Left ventricle myocardium inferior (tissue), 1 donor: ENCODE results near the gene LDAH. TPM values are rescaled to one million over a fixed set of nuclear protein-coding genes. Genes with fewer than 3 reads are reported as not detected.

Experiments used
- DNase-seq: peaks from one replicate; pipeline ENCODE4 v3.0.0-alpha.2; 2020
- H3K27ac ChIP-seq: fragments of 200-600 bp; replicated peaks from 2 replicates; pipeline ENCODE4 v1.8.0; 2021
- H3K27me3 ChIP-seq: fragments of 200-600 bp; 2 replicates; pipeline ENCODE4 v1.8.0; 2021; ENCODE audit warnings: low read depth
- H3K36me3 ChIP-seq: fragments of 200-600 bp; 2 replicates; pipeline ENCODE4 v1.8.0; 2021
- H3K4me1 ChIP-seq: fragments of 200-600 bp; 2 replicates; pipeline ENCODE4 v1.8.0; 2021
- H3K4me3 ChIP-seq: fragments of 200-600 bp; 2 replicates; pipeline ENCODE4 v1.8.0; 2021; ENCODE audit warnings: mild to moderate bottlenecking, moderate library complexity
- H3K9me3 ChIP-seq: fragments of 200-600 bp; replicated peaks from 2 replicates; pipeline ENCODE4 v1.8.0; 2021
- intact Hi-C: fragments of 100-400 bp; cut with micrococcal nuclease; formaldehyde crosslinking; loops from one replicate; pipeline ENCODE4 v1.11.0; 2022
- total RNA-seq: library from RNA; stranded (reverse); fragmentation: NEBNext Ultra II Directional; extraction: Animal tissue kit (Norgen Biotek cat#: 25700); gene quantifications from one replicate; pipeline ENCODE4 v1.2.1, GENCODE V29; 2021
- TF ChIP-seq, protein P1 (sequence below): fragments of 200-600 bp; IDR thresholded peaks from 2 replicates; pipeline ENCODE4 v1.8.0; 2021; ENCODE audit warnings: antibody characterized with exemption, mild to moderate bottlenecking, borderline replicate concordance
- donor health status: DM: no; HTN: yes; CAD: no; lungs with severe emphysema.

The LDAH gene
- total RNA-seq, 1 donor from 2014 or later, result 8.5 TPM

DNA sequence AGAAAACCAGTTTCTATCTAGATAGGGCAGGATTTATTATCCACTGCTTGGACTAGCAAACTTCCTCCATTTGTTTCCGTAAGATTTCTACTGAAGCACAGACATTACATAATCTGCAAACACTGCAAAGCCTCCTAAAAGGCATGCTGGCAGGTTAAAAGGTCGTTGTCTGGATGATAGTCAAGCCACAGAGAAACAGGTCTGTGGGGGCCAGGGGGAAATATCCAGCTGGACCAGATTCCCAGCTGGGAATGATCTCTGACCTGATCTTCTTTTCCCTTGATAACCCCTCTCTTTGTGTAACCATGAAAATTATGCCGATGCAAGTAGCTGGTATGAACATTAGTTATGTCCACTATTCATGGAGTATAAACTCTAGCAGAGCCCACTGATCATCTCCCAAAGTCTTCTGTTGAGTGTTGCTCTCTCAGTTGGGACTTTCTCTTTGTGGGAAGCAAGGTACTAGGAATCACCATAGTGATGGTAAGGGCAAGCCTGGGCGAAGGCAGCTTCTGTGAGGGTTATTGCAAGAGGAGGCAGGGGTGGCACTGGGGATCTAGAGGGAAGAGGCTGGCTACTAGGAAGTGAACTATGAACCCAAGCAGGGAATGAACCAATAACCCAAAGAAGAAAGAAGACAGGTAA is 94.7 kb downstream of the LDAH start:
- no peak overlapping the region for H3K4me3 ChIP-seq
- DNase-seq, result no peak
- no peaks in the 10 kb centered on the region for H3K27me3 ChIP-seq
- peaks cover 3% of the 10 kb centered on the region for H3K4me1 ChIP-seq
- H3K36me3 ChIP-seq, result no peaks in the 10 kb centered on the region
- intact Hi-C loops, result no loop called here
- TF ChIP-seq, protein P1, sequence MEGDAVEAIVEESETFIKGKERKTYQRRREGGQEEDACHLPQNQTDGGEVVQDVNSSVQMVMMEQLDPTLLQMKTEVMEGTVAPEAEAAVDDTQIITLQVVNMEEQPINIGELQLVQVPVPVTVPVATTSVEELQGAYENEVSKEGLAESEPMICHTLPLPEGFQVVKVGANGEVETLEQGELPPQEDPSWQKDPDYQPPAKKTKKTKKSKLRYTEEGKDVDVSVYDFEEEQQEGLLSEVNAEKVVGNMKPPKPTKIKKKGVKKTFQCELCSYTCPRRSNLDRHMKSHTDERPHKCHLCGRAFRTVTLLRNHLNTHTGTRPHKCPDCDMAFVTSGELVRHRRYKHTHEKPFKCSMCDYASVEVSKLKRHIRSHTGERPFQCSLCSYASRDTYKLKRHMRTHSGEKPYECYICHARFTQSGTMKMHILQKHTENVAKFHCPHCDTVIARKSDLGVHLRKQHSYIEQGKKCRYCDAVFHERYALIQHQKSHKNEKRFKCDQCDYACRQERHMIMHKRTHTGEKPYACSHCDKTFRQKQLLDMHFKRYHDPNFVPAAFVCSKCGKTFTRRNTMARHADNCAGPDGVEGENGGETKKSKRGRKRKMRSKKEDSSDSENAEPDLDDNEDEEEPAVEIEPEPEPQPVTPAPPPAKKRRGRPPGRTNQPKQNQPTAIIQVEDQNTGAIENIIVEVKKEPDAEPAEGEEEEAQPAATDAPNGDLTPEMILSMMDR, result no peak
- no peak overlapping the region for H3K27ac ChIP-seq
- H3K9me3 ChIP-seq, result no peaks in the 10 kb centered on the region

DNA sequence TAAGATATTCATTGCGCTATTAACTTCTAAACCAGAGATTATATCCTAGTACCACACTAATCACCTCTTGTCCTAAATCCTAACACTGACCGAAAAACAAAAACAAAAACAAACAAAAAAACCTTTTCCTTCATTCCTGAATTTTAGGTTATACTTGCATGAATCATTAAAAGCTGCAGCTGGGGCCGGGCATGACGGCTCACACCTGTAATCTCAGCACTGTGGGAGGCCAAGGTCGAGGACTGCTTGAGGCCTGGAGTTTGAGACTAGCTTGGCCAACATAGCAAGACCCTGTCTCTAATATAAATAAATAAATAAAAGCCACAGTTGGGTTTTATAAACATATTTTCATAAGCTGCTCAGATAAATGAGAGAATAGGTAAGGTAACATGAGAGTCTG is 96.0 kb downstream of the LDAH start:
- Histone ChIP-seq H3K4me1 (peaks cover 6% of the 10 kb centered on the region), H3K36me3 (no peaks in the 10 kb centered on the region), H3K4me3 (no peak overlapping the region), H3K27ac (no peak overlapping the region), H3K27me3 (no peaks in the 10 kb centered on the region), H3K9me3 (no peaks in the 10 kb centered on the region)
- no peak for DNase-seq
- TF ChIP-seq, protein P1, result no peak
- intact Hi-C loops, result no loop called here

DNA sequence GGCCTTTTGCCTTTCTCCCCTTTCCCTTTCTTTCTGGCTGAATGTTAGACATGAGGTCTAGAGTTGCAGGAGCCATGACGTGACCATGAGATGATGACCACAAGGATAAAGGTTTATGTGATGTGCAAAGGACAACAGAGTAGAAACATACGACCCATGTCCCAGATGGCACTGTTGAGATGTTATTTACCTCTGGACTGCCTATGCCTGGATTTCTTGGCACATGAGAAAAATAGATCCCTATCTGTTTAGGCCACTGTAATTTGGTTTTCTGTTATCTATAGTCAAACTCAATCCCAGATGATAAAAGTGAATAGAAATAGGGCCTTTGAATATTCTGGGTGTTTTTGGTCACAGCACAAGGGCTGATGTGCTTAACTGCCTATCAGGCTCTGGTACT is 97.1 kb downstream of the LDAH start:
- no peak for DNase-seq
- H3K36me3 ChIP-seq, result no peaks in the 10 kb centered on the region
- H3K4me1 ChIP-seq, result peaks cover 6% of the 10 kb centered on the region
- TF ChIP-seq, protein P1, result no peak
- H3K4me3 ChIP-seq, result no peak overlapping the region
- H3K27ac ChIP-seq, result no peak overlapping the region
- no peaks in the 10 kb centered on the region for H3K27me3 ChIP-seq
- intact Hi-C loops, result no loop called here
- H3K9me3 ChIP-seq, result no peaks in the 10 kb centered on the region

DNA sequence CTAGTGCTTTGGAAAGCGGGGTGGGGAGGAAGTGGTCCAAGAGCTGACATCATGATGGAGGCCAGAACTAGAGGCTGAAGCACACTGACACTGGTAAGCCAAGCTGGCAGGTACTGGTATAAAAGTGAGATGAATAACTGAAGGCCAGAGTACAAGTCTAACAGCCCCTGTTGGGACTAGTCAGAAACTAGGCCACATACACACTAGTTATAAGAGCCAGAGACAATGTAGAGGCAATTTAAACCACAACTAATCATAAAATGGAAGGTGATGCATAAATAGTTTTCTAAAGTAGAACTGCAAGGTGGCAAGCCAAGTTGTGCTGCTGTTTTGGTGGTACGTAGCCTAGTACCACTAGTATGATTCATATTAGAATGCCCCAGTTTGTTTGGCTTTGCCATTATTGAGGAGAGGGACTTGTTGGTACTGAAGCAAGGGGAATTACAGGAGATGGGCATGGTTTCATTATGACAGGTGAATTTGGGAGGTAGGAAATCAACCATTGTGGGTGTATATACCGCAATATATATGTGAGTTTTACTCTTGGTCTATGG is 98.3 kb downstream of the LDAH start:
- intact Hi-C loops, result no loop called here
- Histone ChIP-seq H3K27me3 (no peaks in the 10 kb centered on the region), H3K36me3 (no peaks in the 10 kb centered on the region), H3K27ac (no peak overlapping the region), H3K4me3 (no peak overlapping the region), H3K9me3 (peaks cover 11% of the 10 kb centered on the region), H3K4me1 (peaks cover 6% of the 10 kb centered on the region)
- TF ChIP-seq, protein P1, result no peak
- no peak for DNase-seq

DNA sequence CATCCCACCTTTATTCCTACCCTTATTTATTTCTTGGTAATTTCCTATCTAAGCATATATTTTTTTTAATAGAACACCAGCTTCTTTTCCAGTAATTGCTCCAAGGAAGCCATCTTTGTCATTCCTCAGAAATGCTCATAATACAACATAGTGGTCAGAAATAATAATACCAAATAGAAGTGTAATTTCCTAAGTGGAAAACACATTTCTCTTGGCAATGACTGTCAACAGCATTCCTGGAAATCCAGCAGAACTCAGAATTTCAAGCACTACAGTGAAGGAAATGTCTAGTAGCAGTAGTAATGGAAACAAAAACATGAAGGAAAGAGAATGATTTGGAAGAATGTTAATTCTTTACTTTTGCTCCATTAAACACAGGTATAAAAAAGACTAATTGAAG is 99.4 kb downstream of the LDAH start:
- no peaks in the 10 kb centered on the region for H3K36me3 ChIP-seq
- H3K27me3 ChIP-seq, result no peaks in the 10 kb centered on the region
- H3K4me3 ChIP-seq, result no peak overlapping the region
- TF ChIP-seq, protein P1, result no peak
- H3K27ac ChIP-seq, result no peak overlapping the region
- intact Hi-C loops, result no loop called here
- H3K9me3 ChIP-seq, result peaks cover 19% of the 10 kb centered on the region
- H3K4me1 ChIP-seq, result peaks cover 6% of the 10 kb centered on the region
- no peak for DNase-seq
